NCI-H82 (cell line): ENCODE data around the gene ADRA2B.

Experiments used
- DNase-seq: peaks from one replicate; lab custom pipeline; 2025; lab: John Stamatoyannopoulos, UW

The ADRA2B gene

DNA sequence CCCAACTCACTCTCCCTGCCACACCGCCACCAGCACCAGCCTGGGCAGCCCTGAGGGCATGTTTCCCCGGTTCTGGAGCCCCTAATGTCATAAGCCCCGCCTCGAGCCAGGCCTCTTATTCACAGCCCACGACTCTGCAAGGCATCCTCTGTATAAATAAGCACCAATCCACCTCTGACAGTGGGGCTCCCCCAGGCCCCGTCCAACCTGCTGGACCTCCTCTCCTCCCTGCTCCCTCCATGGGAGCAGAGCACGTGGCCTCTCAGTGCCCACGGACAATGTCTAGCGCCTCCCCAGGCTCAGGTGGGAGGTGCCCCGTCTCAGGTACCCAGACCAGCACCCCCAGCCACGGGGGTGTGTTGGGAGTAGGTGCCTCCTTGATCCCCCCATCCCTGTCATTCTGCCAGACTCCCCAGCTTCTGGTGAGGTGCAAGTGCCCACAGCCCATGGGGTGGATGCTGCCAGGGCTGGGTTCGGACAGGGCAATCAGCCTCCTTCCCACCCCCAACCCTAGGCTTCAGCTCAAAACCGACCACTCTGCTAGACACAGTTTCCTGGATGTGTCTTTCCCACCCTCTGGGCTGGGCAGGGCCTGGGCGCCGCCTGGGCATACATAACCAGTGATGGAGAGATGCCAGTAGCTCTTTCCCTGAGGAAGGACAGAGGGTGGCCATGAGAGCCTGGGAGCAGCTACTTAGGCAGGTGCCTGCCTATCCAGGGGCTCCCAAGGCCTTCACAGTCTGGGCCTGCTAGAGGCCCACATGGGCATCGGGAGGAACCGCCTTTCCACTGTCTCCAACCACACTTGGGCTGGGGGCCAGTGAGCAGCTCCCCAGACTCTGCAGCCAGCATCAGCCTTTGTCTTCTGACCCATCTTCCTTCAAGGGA lies 1.6 kb upstream of the ADRA2B start:
- DNase-seq, result peak; percentile 44

DNA sequence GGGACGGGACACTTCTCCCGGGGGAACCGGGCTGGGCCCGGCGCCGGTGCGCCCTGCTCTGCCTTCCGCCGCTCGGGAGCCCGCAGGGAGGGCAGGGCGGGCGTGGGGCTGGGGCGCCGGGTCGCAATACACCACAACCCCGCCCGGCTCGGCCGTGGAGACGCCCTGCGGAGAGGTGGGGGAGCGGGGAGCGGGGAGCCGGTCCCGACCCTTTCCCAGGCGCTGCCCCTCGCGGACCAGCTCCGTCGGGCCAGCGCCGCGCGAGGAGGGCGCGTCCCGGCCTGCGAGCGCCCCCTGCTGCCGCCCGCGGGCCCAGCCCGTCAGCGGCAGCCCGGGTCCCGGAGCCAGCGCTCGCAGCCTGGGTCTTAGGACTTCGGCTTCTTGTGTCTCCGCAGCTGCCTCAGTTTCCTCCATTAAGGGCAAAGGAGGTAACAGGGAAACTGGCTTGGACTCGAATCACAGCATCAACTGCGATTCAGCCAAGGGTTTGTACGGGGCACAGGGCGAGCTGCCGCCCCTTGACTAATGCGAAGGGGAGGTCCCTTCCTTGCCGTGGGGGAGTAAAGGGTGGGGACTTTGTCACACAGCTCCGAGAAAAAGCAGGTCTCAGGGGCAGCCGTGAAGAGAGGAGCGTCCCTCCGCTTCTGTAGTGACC lies 635 bp upstream of the ADRA2B start:
- peak; percentile 73 for DNase-seq

- no peak for DNase-seq
Measured at GRCh38 chr2:96115631-96116423, 544 bp downstream of the ADRA2B start.

GRCh38 chr2:96114903-96115581 lies 1.3 kb downstream of the ADRA2B start:
- DNase-seq, result no peak

DNA sequence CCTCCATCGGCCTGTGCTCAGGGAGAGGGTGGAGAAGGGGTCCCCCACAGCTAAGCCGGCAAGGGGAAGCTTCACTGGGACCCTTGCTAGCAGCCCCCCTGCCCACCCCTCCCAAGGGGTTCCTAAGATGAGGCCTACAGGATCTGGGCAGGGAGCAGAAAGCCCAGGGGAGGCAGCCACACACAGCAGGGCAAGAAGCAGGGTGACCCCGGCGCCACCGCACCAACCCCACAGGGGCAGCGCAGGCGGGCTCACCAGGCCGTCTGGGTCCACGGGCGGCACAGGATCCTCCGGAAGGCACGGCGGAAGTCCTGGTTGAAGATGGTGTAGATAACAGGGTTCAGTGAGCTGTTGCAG lies 1.8 kb downstream of the ADRA2B start:
- DNase-seq, result no peak

DNA sequence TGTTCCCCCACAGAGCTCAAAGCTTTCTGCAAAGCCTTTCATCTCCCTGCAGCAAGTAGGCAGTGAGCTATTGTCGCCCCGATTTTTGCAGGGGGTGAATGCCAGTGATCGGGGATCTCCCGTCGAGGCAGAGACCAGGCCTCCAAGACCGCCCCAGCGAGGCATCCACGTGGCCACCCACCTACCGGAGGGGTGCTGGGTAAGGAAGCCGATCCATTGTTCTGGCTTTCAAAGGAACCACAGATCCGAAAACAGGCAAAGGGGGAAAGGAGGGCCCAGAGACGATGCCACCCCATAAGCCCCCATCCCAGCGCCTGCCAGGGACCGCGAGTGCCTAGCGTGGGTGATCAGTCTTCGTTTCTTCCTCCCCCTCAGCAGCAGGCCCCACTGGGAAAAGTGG lies 2.4 kb downstream of the ADRA2B start:
- DNase-seq, result no peak

DNA sequence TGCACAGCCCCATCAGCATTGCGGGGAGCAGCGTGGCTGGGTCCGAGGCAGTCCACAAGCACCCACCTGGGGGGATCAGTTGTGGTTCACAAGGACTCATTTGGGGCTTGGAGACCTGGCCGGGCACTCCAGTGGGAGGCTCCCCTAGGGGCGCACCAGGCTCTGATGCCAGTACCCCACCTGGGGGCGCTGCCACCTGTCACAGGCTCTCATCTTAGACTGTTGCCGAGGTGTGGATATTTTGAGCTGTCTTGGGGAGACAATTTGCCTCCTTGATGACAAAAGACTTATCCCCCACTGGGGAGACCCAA lies 3.0 kb downstream of the ADRA2B start:
- DNase-seq, result no peak

- DNase-seq, result no peak
Measured at GRCh38 chr2:96112501-96113366, 3.6 kb downstream of the ADRA2B start.

DNA sequence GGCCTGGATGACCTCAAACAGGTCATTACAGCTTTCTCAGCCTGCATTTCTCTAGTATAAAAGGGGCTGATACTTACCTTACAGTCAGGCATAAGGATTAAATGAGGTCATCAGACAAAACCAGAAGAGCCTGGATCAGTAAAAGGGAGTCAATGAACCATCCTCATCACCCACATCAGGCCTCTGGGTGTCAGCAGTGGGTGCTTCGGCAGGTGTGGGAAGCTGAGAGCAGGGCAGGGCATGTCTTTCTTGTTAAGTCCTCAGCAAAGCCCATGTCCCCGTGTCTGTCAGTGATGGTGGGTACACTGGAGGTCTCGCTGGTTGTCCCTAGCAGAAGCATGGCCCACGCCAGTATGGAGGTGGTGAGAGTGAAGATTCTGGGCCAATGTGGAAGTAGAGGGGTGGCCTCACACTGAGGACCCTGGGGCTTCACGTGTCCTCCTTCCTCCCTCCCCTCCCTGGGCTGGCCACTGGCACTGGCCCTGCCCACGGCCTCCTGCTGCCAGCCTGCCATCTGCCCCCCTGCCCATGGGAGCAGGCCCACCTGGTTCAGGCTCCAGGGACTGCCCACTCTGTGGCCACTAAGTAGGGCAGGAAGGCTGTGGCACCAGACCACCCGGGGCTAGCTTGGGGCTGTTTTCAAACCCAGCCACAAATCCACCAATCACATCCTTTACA lies 4.4 kb downstream of the ADRA2B start:
- DNase-seq, result no peak

DNA sequence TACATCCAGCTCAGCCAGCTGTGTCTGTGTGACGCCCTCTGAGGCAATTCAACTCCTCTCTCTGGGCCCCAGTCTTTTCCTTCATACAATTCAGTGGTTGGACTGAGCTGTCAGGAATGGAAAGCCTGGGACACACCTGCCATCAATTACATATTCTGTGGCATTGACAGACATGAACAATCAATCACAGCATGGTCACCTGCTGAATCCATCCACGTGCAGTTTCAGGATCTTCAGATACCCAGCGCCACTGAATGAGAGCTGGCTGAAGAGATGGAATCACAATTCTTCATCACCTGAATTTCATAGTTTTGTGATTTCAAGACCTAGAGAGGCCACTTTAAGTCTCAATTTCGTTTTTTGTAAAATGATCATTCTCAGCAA lies 5.1 kb downstream of the ADRA2B start:
- DNase-seq, result no peak

DNA sequence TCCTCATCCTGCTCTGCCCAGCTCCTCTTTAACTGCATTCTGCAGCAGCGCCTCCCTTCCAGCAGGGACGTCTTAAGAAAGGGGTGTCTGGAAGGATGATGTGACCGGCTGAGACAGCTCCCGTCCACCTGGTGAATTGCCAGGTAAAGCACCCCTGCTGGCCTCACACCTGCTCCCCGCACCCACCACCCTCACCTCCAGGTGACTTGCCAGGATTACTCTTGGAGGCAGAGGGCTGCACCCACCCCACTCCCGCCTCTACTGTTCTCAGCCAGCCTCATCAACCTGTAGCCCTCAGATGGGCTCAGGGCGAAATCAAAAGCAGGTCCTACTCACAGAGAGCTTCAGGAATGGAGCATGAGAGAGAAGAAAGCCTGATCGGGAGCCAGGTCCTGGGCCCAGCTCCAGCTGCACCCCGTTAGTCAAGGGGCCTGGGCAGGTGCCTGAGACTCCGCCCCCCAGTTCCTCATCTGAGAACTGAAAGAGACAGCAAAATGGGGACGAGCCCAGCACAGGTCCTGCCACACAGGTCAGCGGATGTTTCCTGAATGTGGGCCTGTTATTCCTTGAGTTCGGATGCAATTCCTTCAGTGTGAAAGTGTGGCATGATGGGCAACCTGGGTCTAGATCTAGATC lies 5.6 kb downstream of the ADRA2B start:
- DNase-seq, result no peak

GRCh38 chr2:96109931-96110511 lies 6.3 kb downstream of the ADRA2B start:
- no peak for DNase-seq

DNA sequence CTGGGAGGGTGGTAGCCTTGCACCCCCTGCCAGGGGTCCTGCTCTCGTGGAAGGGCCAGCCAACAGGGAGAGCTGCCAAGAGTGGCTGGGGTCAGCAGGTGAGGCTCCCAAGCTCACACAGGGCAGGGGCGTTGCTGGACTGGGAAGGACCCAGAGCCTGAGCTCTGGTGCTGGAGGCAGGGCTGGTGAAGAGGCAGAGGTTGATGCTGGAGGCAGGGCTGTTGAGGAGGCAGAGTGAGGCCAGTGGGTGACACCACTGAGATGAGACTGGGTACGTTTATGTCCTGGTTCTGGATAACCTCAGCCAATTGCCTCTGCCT lies 7.0 kb downstream of the ADRA2B start:
- DNase-seq, result no peak

GRCh38 chr2:96108541-96109360 lies 7.6 kb downstream of the ADRA2B start:
- DNase-seq, result peak; percentile 63

GRCh38 chr2:96108151-96108540 lies 8.2 kb downstream of the ADRA2B start:
- DNase-seq, result no peak

DNA sequence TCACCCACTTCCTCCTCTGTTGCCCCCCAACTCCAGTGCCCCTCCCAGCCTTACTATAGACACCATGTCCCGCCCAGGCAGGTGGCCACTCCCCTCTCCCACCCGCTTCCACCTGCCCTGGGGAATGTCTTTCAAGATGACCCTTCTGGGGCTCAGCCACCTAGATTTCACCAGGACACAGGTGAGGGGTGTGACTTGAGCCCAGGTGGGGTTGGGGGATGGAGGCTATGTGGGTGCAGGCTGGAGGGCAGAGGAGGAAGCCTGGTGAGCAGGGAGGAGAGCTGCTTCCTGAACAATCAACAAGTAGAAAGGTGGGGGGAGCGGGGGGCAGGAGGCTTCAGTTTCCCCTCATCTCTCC lies 8.7 kb downstream of the ADRA2B start:
- DNase-seq, result no peak

DNA sequence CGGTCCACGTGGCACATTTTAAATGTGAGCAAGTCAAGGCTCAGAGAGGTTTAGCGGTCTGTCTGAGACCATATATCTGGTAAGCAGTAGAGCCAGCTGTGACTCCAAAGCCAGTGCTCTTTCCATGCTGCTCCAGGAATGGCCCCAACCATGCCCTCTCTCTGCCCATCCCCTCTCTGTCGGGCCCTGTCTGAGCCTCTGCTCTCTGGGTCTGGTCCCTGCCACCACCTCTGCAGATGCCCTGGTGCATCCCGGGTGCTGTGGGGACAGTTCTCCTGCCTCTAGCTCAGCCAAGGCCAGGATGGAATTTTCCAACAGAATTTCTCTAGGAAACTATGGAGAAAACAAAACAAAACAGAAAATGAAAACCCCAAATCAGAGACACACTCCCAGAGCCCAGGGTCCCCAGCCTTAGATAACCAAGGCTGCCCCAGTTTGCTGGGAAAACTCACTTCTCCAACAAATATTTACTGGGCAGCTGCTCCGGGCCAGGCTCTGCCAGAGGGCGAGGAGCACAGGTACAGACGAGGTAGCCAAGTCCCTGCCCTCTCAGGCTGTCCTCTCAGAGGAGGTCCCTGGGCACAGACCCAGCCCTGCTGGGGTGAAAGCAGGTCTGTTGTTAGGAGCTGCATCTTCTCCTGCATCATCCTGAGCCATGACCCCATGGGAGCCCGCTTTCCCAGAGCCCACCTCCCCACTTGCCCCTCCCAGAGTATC lies 9.2 kb downstream of the ADRA2B start:
- DNase-seq, result no peak

DNA sequence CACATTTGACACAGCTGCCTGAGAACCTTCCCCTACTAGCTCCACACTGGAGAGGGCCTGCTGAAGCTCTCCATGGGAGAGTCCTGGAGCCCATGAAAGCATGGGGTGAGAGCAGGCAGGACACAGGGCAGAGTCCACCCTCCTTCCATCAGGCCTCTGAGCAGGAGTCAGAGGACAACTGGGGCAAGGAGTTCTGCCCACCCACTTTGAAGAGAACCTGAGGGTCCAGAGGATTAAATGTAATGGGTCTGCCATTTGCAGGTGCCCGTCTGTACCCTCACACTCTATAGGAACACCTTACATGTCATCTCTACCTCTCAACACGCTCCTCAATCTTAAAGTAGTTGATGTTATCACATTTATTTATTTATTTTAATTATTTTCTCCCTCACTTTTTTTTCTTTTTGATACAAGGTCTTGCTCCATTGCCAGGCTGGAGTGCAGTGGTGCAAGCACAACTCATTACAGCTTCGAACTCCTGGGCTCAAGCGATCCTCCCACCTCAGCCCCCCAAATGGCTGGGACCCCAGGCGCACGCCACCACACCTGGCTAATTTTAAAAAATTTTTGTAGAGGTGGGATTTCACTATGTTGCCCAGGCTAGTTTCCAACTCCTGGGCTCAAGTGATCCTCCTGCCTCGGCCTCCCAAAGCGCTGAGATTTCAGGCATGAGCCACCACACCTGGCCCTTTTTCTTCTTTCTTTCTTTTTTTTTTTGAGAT lies 10.2 kb downstream of the ADRA2B start:
- no peak for DNase-seq
